Measurements from ENCODE around the gene SLC32A1. TPM values are rescaled to one million over a fixed set of nuclear protein-coding genes. Genes with fewer than 3 reads are reported as not detected.

The SLC32A1 gene
- total and polyA plus RNA-seq, 2 donors from 2014 or later, result not detected

DNA sequence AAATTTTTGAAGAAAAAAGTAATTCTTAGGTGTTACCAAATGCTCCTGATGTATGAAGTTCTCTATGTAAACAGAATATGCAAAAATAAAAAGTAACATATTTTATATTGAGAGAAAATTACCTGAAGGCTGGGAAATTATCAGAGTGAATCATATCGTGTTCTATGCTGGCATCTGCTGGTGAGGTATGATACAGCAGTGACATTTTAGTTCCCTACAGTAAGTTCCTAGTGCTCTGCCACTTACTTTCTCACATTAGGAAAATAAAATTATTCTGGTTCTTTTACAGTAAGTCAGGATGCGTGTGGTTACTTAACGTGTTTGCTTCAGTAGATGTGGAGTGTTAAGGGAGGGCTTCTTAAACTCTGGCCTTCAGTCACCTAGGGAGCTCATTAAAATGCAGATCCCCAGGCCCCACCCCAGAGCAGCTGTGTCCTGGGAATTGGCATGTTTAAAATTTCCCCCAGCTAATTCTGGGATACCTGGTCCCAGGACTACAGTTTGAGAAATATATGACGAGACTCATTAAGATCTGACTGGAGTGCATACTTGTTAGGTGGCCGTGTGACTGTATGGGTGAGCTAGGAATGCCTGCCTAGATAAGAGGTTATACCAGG, 27.2 kb downstream of the SLC32A1 start:
- Histone ChIP-seq H3K27me3 (ENCODE audit: control insufficient read depth, insufficient read depth, low read length) (no peaks in the 10 kb centered on the region), H3K36me3 (ENCODE audit: control insufficient read depth in 2 of 3, insufficient read depth in 3 of 3, low read length in 3 of 3) (peaks cover 7 to 17% (median 12%) of the 10 kb centered on the region in 3 donors), H3K27ac (ENCODE audit: low read depth in 2 of 2, low read length in 2 of 2) (no peak overlapping the region), H3K4me1 (ENCODE audit: control insufficient read depth in 2 of 3, insufficient read depth in 2 of 3, low read depth in 1 of 3, low read length in 3 of 3) (peaks cover 3 to 10% (median 8%) of the 10 kb centered on the region in 3 donors), H3K4me3 (ENCODE audit: low read length in 3 of 3) (no peak overlapping the region), H3K9me3 (ENCODE audit: control insufficient read depth in 2 of 3, insufficient read depth in 1 of 3, low read length in 3 of 3) (no peaks in the 10 kb centered on the region), H3K9ac (ENCODE audit: low read length in 3 of 3) (no peak overlapping the region)
- intact Hi-C loops (cut with DNase I), result loop anchor here (10.0 kb wide), 1 partner anchor 107 kb away; no protein-coding TSS in a partner anchor
- peak in 3 of 5 donors; percentile 23 to 59 (median 48) for DNase-seq
- no peak for FAIRE-seq
- TF ChIP-seq, protein P1, sequence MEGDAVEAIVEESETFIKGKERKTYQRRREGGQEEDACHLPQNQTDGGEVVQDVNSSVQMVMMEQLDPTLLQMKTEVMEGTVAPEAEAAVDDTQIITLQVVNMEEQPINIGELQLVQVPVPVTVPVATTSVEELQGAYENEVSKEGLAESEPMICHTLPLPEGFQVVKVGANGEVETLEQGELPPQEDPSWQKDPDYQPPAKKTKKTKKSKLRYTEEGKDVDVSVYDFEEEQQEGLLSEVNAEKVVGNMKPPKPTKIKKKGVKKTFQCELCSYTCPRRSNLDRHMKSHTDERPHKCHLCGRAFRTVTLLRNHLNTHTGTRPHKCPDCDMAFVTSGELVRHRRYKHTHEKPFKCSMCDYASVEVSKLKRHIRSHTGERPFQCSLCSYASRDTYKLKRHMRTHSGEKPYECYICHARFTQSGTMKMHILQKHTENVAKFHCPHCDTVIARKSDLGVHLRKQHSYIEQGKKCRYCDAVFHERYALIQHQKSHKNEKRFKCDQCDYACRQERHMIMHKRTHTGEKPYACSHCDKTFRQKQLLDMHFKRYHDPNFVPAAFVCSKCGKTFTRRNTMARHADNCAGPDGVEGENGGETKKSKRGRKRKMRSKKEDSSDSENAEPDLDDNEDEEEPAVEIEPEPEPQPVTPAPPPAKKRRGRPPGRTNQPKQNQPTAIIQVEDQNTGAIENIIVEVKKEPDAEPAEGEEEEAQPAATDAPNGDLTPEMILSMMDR (IDR thresholded peaks at IDR 0.05; ENCODE audit: borderline replicate concordance, extremely low read depth, insufficient read depth), result peak; percentile 63

DNA sequence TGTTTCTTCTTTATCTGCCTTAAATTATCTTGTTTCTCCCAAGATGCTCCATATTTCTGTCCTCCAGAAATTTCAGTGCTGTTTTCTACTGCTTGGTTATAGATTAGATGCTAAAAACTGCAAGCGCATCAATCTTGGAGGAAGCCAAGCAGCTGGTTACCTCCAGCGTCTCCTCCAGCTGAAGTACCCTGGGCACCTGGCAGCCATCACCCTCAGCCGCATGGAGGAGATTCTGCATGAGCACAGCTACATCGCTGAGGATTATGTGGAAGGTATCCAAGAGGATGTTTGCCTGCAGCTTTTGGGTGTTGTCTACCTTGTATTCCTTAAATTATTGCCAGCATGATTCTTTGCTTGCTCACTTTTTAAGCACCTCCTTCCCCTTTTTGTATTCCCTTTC, 27.7 kb downstream of the SLC32A1 start:
- peaks cover 3 to 10% (median 8%) of the 10 kb centered on the region in 3 donors for H3K4me1 ChIP-seq (ENCODE audit: control insufficient read depth in 2 of 3, insufficient read depth in 2 of 3, low read depth in 1 of 3, low read length in 3 of 3)
- no peaks in the 10 kb centered on the region for H3K9me3 ChIP-seq (ENCODE audit: control insufficient read depth in 2 of 3, insufficient read depth in 1 of 3, low read length in 3 of 3)
- H3K4me3 ChIP-seq (ENCODE audit: low read length in 3 of 3), result no peak overlapping the region
- H3K36me3 ChIP-seq (ENCODE audit: control insufficient read depth in 2 of 3, insufficient read depth in 3 of 3, low read length in 3 of 3), result peaks cover 7 to 17% (median 12%) of the 10 kb centered on the region in 3 donors
- intact Hi-C loops (cut with DNase I), result loop anchor here (10.0 kb wide), 1 partner anchor 107 kb away; no protein-coding TSS in a partner anchor
- H3K27ac ChIP-seq (ENCODE audit: low read depth in 2 of 2, low read length in 2 of 2), result no peak overlapping the region
- FAIRE-seq, result no peak
- DNase-seq, result no peak
- H3K9ac ChIP-seq (ENCODE audit: low read length in 3 of 3), result no peak overlapping the region
- H3K27me3 ChIP-seq (ENCODE audit: control insufficient read depth, insufficient read depth, low read length), result no peaks in the 10 kb centered on the region
- TF ChIP-seq, protein P1 (IDR thresholded peaks at IDR 0.05; ENCODE audit: borderline replicate concordance, extremely low read depth, insufficient read depth), result no peak

DNA sequence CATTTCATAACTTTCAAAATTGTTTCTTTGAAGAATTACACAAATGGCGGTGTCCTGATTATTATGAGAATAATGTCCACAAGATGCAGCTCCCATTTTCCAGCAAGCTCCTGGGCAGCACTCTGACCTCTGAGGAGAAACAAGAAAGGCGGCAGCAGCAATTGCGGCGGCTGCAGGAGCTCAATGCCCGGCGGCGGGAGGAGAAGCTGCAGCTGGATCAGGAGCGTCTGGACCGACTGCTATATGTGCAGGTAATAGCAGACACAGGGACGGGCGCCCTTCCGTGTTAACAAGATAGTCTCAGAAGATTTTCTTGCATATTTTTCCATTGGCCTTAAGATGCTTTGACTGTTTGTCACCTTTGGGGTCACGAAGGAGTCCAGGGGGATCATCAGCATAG, 30.6 kb downstream of the SLC32A1 start:
- Histone ChIP-seq H3K4me3 (ENCODE audit: low read length in 3 of 3) (no peak overlapping the region), H3K27ac (ENCODE audit: low read depth in 2 of 2, low read length in 2 of 2) (no peak overlapping the region), H3K27me3 (ENCODE audit: control insufficient read depth, insufficient read depth, low read length) (no peaks in the 10 kb centered on the region), H3K9ac (ENCODE audit: low read length in 3 of 3) (no peak overlapping the region), H3K9me3 (ENCODE audit: control insufficient read depth in 2 of 3, insufficient read depth in 1 of 3, low read length in 3 of 3) (no peaks in the 10 kb centered on the region), H3K4me1 (ENCODE audit: control insufficient read depth in 2 of 3, insufficient read depth in 2 of 3, low read depth in 1 of 3, low read length in 3 of 3) (no peaks in the 10 kb centered on the region), H3K36me3 (ENCODE audit: control insufficient read depth in 2 of 3, insufficient read depth in 3 of 3, low read length in 3 of 3) (peaks cover 11 to 23% (median 21%) of the 10 kb centered on the region in 3 donors)
- FAIRE-seq (no peak), DNase-seq (no peak)
- TF ChIP-seq, protein P1 (IDR thresholded peaks at IDR 0.05; ENCODE audit: borderline replicate concordance, extremely low read depth, insufficient read depth), result no peak
- intact Hi-C loops (cut with DNase I), result loop anchor here (10.0 kb wide), 1 partner anchor 110 kb away; no protein-coding TSS in a partner anchor
